Measurements from ENCODE around the gene PTPRU. TPM values are rescaled to one million over a fixed set of nuclear protein-coding genes. Genes with fewer than 3 reads are reported as not detected.
A peak's percentile ranks its signal among the peaks of the same experiment; 100 is the strongest.
"Not testable (repeated sequence)": the region's sequence is repeated elsewhere in the genome, so short reads cannot be mapped to it uniquely, and the experiment has no call there.

Gene PTPRU
- total and polyA plus RNA-seq, 2 of the 8 experiments (the other 6 are each of a cell fraction or from before 2014, with no cell fraction given) = 33.8 to 41.8 TPM

DNA sequence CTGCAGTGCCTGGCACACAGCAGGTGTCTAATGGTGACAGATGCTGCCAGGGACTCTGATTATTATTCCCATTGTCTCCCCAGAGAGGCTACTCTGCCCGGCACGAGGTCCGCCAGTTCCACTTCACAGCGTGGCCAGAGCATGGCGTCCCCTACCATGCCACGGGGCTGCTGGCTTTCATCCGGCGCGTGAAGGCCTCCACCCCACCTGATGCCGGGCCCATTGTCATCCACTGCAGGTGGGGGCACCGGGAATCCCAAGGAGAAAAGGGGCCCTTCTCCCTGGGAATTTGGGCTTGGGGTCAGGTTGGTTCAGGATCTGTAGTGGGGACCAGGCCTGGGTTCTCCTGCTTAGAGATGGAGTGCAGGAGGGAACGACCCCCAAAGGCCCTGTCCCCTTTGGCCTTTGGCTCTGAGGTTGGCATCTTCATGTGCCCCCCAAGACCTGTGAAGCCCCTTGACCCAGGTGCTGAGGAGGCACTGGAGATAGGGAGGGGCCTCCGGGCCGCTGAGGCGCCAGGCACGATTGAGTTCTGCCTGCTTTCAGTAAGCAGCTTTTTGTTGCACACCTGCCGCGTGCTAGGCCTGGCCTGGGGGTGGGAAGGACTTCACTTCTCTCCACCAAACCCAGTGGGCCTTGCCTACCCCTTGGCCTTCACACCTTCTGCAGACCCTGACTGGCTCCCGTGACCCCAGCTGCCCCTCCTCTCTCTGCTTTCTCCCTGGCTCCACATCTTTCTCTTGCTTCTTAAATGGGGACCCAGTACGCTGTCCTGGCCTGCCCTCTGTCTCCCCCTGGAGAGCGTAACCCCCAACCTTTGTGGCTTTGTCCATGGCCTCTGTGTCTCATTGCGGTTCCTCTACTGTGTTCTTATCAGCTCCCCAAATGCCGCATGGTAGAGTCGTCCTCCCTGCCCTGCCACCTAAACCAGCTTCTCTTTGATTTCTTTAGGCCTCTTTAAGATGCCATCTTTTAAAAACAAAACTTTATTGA, 76.4 kb downstream of the PTPRU start (continued):
- no peak for TF ChIP-seq ASH2L (IDR thresholded peaks at IDR 0.05; ENCODE audit: low read length)
- TF ChIP-seq TCF12 (IDR thresholded peaks at IDR 0.05; ENCODE audit: low read depth, low read length) = no peak
- TF ChIP-seq SP1 (IDR thresholded peaks at IDR 0.05; ENCODE audit: low read depth, low read length) = no peak
- TF ChIP-seq BCL11A (IDR thresholded peaks at IDR 0.05; ENCODE audit: low read depth in 2 of 2, low read length in 2 of 2) = no peak
- peak; percentile 72 to 76 for TF ChIP-seq RAD21 (IDR thresholded peaks at IDR 0.05 in 1 of 2, conservative IDR thresholded peaks at IDR 0.05 in 1 of 2; ENCODE audit: low read depth in 2 of 2, low read length in 2 of 2)
- no peak for TF ChIP-seq CTBP2 (IDR thresholded peaks at IDR 0.05; ENCODE audit: borderline replicate concordance, insufficient read depth, insufficient read length, low read length)

GRCh38 chr1:29314685-29315084, 78.4 kb downstream of the PTPRU start:
- H3K4me3 ChIP-seq (ENCODE audit: extremely low read depth in 1 of 4, insufficient read depth in 2 of 4, low read depth in 3 of 4, low read length in 4 of 4); H2BK120ac ChIP-seq (replicated peaks; ENCODE audit: low read depth, low read length); H3K23me2 ChIP-seq (ENCODE audit: low read depth, low read length); H3K9ac ChIP-seq (replicated peaks in 1 of 4; ENCODE audit: extremely low read depth in 1 of 4, low read depth in 3 of 4, low read length in 3 of 4); H3K4me1 ChIP-seq (replicated peaks in 1 of 4; ENCODE audit: control insufficient read depth in 3 of 4, insufficient read depth in 4 of 4, low read length in 3 of 4); H3K27me3 ChIP-seq (replicated peaks in 1 of 4; ENCODE audit: control insufficient read depth in 3 of 4, extremely low read depth in 1 of 4, insufficient read depth in 3 of 4, low read length in 3 of 4); H3K9me3 ChIP-seq (ENCODE audit: insufficient read depth in 2 of 2, low read depth in 1 of 2, low read length in 1 of 2); H2BK12ac ChIP-seq (ENCODE audit: low read depth, low read length); DNase-seq (ENCODE audit: low read depth in 1 of 2, low spot score in 2 of 2); H3K23ac ChIP-seq (ENCODE audit: insufficient read length); H4K91ac ChIP-seq (replicated peaks; ENCODE audit: insufficient read length, low read length); H2AFZ ChIP-seq (ENCODE audit: low read length); H2BK20ac ChIP-seq (ENCODE audit: low read length); H3K14ac ChIP-seq (ENCODE audit: insufficient read length); H4K8ac ChIP-seq (ENCODE audit: extremely low read depth, insufficient read depth, low read length); H3K79me2 ChIP-seq (ENCODE audit: control insufficient read depth in 1 of 2, insufficient read depth in 2 of 2, low read length in 2 of 2); FAIRE-seq; H3K79me1 ChIP-seq (ENCODE audit: low read depth, low read length); H3K56ac ChIP-seq (replicated peaks; ENCODE audit: insufficient read length, low read depth, low read length); H3K18ac ChIP-seq (ENCODE audit: extremely low read depth, low read length); H4K5ac ChIP-seq (ENCODE audit: insufficient read length, low read depth, low read length); H2AK5ac ChIP-seq (ENCODE audit: low read depth, low read length); H3K4ac ChIP-seq (replicated peaks; ENCODE audit: insufficient read length, low read depth, low read length); POLR2A ChIA-PET (ENCODE audit: partially characterized antibody); H2BK15ac ChIP-seq (ENCODE audit: low read length); H2BK5ac ChIP-seq (ENCODE audit: low read depth, low read length); H3K27ac ChIP-seq (ENCODE audit: low read depth, low read length); H3K4me2 ChIP-seq (ENCODE audit: insufficient read depth in 1 of 2, low read depth in 2 of 2, low read length in 2 of 2): not testable (repeated sequence)
- H3K36me3 ChIP-seq (ENCODE audit: control insufficient read depth in 2 of 4, insufficient read depth in 4 of 4, low read length in 3 of 4) = peaks cover 0 to 11% (median 6%) of the 10 kb centered on the region in 4 experiments; a peak in 6 of 8 replicates
- peaks cover 0 to 10% of the 10 kb centered on the region in 2 experiments for H4K20me1 ChIP-seq (replicated peaks in 1 of 2; ENCODE audit: control insufficient read depth in 1 of 2, insufficient read depth in 2 of 2, low read length in 2 of 2)
- 92% methylated on average over 8 of the region's 8 CpGs; no CpG with 5 or more reads in 1 of the 2 experiments for WGBS, 2 experiments (ENCODE audit: extremely low coverage in 1 of 2, insufficient coverage in 1 of 2, insufficient read length in 1 of 2, insufficient replicate concordance in 2 of 2, low coverage in 1 of 2, low lambda C conversion rate in 2 of 2, missing lambda C conversion rate in 1 of 2)
- CTCF ChIA-PET (ENCODE audit: partially characterized antibody) = interaction anchor here (1.5 to 5.2 kb wide), 5 partner anchors 11 to 75 kb away, joined by 4 to 29 read pairs (median 5); no protein-coding TSS in a partner anchor

Data from H1 (cell line).